ENCODE measurements around the gene RBKS. TPM values are rescaled to one million over a fixed set of nuclear protein-coding genes. Genes with fewer than 3 reads are reported as not detected.

RBKS gene
- total and polyA plus RNA-seq, 8 donors: 1.5 to 3.9 (median 2.4) TPM

DNA sequence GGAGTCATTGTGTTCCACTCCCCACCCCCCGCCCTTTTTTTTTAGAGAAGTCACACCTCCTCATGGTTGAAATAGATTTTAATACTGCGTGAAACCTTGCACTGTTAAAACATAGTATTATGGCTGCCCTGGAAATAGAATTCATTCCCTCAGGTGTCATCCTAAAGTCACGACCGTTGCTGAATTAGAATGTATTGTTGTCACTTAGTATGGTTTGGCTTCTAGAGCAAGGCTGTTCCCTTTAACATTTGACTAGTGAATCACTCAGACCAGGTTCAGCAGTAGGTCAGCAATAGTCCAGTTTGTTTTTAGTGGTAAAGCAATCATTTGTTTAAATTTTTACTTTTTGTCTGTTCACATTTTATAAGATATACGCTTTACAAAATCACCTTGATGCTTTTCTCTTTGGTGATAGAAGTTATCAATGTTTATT lies 1.5 kb upstream of the RBKS start:
- no peaks in the 10 kb centered on the region for H3K27me3 ChIP-seq
- peak overlapping the region in 1 of 4 donors; percentile 65 for H3K4me3 ChIP-seq
- TF ChIP-seq, protein P1, sequence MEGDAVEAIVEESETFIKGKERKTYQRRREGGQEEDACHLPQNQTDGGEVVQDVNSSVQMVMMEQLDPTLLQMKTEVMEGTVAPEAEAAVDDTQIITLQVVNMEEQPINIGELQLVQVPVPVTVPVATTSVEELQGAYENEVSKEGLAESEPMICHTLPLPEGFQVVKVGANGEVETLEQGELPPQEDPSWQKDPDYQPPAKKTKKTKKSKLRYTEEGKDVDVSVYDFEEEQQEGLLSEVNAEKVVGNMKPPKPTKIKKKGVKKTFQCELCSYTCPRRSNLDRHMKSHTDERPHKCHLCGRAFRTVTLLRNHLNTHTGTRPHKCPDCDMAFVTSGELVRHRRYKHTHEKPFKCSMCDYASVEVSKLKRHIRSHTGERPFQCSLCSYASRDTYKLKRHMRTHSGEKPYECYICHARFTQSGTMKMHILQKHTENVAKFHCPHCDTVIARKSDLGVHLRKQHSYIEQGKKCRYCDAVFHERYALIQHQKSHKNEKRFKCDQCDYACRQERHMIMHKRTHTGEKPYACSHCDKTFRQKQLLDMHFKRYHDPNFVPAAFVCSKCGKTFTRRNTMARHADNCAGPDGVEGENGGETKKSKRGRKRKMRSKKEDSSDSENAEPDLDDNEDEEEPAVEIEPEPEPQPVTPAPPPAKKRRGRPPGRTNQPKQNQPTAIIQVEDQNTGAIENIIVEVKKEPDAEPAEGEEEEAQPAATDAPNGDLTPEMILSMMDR (IDR thresholded peaks at IDR 0.05): no peak
- no peak for FAIRE-seq
- WGBS, 2 donors: 48 to 62% methylated on average over 5 of the region's 5 CpGs
- no peak for DNase-seq
- no peak for ATAC-seq
- H3K9me3 ChIP-seq: no peaks in the 10 kb centered on the region
- H3K36me3 ChIP-seq: peaks cover 0 to 8% (median 0%) of the 10 kb centered on the region in 3 donors
- peak overlapping the region in 2 of 4 donors; percentile 95 for H3K27ac ChIP-seq
- intact Hi-C loops (cut with DNase I): no loop called here
- peaks cover 0 to 13% (median 11%) of the 10 kb centered on the region in 3 donors for H3K4me1 ChIP-seq

DNA sequence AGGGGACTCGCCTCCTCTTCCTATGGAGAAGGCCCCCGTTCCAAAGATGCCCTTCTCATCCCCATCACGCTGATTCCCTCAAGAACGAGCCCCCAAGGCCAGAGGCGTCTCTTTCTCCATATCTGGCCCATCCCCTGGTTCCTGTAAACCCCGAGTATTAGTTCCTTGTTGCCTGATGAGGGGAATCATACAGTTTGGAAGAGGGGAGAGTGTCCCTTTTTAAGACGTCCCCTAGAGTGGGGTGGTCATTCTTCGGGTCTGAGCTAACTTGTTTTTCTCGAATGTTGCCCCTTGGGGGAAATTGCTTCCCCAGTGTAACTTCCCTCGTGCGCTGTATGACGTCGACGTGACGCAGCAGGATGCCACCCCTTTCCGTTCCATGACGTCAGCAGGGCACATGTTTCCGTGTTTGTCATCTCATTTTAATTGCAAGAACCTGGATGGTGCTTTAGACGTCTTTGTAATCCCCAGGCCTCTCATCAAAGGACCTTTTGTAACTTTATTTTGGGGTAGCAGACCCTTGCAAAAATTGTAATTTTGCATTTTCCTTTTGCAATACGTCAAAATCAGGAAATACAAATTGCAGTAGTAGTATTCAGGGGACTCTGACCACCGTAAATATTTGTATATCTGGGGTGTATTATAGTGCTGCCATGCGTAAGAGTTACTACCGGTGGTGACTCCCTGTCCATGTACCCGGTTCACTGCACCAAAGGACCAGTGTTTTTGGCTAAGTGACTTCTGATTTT lies 911 bp upstream of the RBKS start:
- intact Hi-C loops (cut with DNase I): no loop called here
- no peak for FAIRE-seq
- no peaks in the 10 kb centered on the region for H3K9me3 ChIP-seq
- H3K36me3 ChIP-seq: peaks cover 0 to 7% (median 0%) of the 10 kb centered on the region in 3 donors
- WGBS, 2 donors: 10 to 13% methylated on average over 24 of the region's 24 CpGs
- peak in 5 of 6 donors; percentile 59 to 80 (median 70) for DNase-seq
- peak; percentile 18 to 63 (median 23) for ATAC-seq
- H3K27ac ChIP-seq: peak overlapping the region; percentile 82 to 95 (median 93)
- TF ChIP-seq, protein P1 (IDR thresholded peaks at IDR 0.05): no peak
- no peaks in the 10 kb centered on the region for H3K27me3 ChIP-seq
- peaks cover 0 to 13% (median 11%) of the 10 kb centered on the region in 3 donors for H3K4me1 ChIP-seq
- H3K4me3 ChIP-seq: peak overlapping the region; percentile 47 to 70 (median 62)

DNA sequence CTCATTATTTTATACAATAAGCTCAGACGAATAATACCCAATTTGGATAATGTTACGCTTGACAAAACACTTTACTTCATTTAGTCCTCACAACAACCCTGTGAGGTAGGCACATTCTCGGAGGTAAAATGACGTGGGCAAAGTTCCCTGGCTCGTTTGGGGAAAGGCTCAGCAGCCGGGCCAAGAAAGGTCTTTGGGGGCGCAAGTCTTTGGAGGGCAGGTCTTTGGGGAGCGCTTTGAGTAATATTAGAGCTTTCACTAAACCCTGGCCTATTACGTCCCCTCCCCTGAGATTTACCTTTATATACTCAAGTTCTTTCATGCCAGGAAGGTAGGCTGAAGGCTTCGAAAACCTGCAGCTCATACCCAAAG lies 427 bp downstream of the RBKS start:
- Histone ChIP-seq H3K4me3 (peak overlapping the region; percentile 47 to 70 (median 62)), H3K36me3 (peaks cover 0 to 2% (median 0%) of the 10 kb centered on the region in 3 donors), H3K27ac (peak overlapping the region; percentile 82 to 95 (median 93)), H3K4me1 (peaks cover 0 to 13% (median 11%) of the 10 kb centered on the region in 3 donors), H3K9me3 (no peaks in the 10 kb centered on the region), H3K27me3 (no peaks in the 10 kb centered on the region)
- peak in 3 of 4 donors; percentile 0 to 4 (median 1) for ATAC-seq
- no peak for FAIRE-seq
- intact Hi-C loops (cut with DNase I): no loop called here
- 5 to 6% methylated on average over 10 of the region's 10 CpGs for WGBS, 2 donors
- TF ChIP-seq, protein P1 (IDR thresholded peaks at IDR 0.05): no peak
- DNase-seq: peak in 1 of 6 donors; percentile 20

DNA sequence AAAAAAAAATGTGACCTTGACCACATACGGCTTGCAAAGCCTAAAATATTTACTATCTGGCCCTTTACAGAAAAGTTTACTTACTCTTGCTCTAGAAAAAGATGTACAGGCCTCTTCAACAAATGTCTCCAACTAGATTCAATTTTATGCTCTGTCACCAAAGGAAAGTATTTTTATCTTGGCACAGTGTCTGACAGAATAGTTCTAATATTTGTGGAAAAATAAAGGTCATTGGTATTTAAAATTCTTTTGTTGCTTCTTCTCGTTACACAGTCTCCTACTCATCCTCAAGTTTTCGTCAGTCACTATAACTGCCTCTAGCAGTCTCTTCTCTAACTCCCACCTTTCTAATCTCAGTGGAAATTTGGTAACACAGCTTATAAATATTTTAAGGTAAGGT lies 1.4 kb downstream of the RBKS start:
- Histone ChIP-seq H3K4me1 (peaks cover 0 to 13% (median 11%) of the 10 kb centered on the region in 3 donors), H3K36me3 (no peaks in the 10 kb centered on the region), H3K9me3 (no peaks in the 10 kb centered on the region), H3K27me3 (no peaks in the 10 kb centered on the region), H3K4me3 (peak overlapping the region in 1 of 4 donors; percentile 65), H3K27ac (no peak overlapping the region)
- 53 to 56% methylated on average over 3 of the region's 3 CpGs for WGBS, 2 donors
- intact Hi-C loops (cut with DNase I): no loop called here
- FAIRE-seq (no peak), ATAC-seq (no peak), DNase-seq (no peak)
- TF ChIP-seq, protein P1 (IDR thresholded peaks at IDR 0.05): no peak

DNA sequence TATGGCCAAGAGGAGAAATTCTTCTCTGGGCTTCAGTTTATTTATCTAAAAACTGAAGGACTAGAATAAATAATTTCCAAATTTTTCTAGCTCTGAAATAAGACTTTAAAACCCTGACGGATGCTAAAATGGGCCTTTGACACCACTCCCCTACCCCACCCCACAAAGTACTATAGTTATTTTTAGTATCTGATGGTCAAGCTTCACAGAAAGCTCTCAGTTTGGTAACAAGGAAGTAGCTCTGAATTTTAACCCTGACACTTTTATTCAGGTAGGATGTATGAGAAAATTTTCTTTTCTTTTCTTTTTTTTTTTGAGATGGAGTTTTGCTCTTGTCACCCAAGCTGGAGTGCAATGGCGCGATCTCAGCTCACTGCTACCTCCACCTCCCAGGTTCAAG lies 2.4 kb downstream of the RBKS start:
- intact Hi-C loops (cut with DNase I): no loop called here
- Histone ChIP-seq H3K36me3 (no peaks in the 10 kb centered on the region), H3K27ac (no peak overlapping the region), H3K27me3 (no peaks in the 10 kb centered on the region), H3K9me3 (no peaks in the 10 kb centered on the region), H3K4me1 (peaks cover 0 to 13% (median 11%) of the 10 kb centered on the region in 3 donors), H3K4me3 (no peak overlapping the region)
- ATAC-seq (no peak), DNase-seq (no peak), FAIRE-seq (no peak)
- TF ChIP-seq, protein P1 (IDR thresholded peaks at IDR 0.05): no peak
- WGBS, 2 donors: 91 to 95% methylated on average over 3 of the region's 3 CpGs
